Tongue (tissue), 2 donors: ENCODE results near the gene NTN1. TPM values are rescaled to one million over a fixed set of nuclear protein-coding genes. Genes with fewer than 3 reads are reported as not detected.
"Not testable (repeated sequence)": the region's sequence is repeated elsewhere in the genome, so short reads cannot be mapped to it uniquely, and the experiment has no call there.

Experiments
- DNase-seq: peaks from one replicate; pipeline ENCODE4 v3.0.0-alpha.2; 2015
- total RNA-seq: library from RNA; depleted of rRNA; stranded (reverse); fragments of >200 nt; gene quantifications from one replicate; pipeline ENCODE4 v1.2.3, GENCODE V29; 2014

Gene NTN1
- total RNA-seq, 1 donor from 2014 or later = 32.8 TPM

DNA sequence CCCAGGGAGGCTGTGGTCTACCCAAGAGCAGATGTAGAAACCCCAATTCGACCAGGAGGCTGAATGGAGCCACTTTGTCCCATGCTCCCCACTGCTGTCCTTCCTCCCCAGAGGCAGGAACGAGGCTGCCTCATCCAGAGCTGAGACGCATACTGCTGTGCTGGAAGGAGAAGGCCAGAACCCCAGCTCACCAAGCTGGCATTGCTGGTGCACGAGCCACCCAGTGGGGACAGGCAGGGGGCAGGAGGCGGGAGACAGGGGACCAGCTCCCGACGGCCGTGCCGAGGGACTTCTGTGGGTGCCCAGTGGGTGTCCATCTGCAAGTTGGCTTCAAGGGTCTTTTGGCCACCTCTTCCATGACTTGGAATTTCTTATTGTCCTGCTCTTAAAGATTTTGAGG, 66.6 kb downstream of the NTN1 start:
- DNase-seq = no peak

- no peak for DNase-seq
Observed at GRCh38 chr17:9090641-9091096, 69.4 kb downstream of the NTN1 start.

- DNase-seq = no peak
Observed at GRCh38 chr17:9094193-9094592, 72.9 kb downstream of the NTN1 start.

GRCh38 chr17:9095390-9095789, 74.1 kb downstream of the NTN1 start:
- DNase-seq = peak; percentile 25

DNA sequence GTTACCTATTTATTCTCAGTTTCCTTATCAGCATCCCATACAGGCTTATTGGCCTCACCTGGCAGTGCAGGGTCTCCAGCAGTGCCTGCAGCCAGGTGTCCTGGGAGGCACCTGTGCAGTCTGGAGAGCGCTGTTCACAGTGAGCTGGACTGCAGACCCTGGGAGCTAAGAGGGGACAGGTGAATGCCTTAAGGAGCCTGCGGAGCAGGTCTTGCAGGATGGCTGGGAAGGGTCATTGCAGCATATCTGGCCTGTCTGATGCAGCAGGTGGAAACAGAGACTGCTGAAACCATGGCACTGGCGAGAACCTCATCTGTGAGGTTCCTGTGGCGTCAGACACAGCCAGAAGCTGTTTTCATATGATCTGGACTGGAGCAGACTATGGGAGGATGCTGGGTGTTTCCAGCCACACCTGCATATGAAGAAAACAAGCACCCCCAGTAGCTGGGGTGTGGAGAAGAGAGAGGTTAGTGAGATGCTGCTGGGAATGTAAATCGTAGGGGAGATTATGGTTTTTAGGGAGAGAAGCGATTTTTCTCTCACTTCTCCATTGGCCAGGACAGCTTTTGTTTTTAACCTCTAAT, 77.0 kb downstream of the NTN1 start:
- no peak for DNase-seq

DNA sequence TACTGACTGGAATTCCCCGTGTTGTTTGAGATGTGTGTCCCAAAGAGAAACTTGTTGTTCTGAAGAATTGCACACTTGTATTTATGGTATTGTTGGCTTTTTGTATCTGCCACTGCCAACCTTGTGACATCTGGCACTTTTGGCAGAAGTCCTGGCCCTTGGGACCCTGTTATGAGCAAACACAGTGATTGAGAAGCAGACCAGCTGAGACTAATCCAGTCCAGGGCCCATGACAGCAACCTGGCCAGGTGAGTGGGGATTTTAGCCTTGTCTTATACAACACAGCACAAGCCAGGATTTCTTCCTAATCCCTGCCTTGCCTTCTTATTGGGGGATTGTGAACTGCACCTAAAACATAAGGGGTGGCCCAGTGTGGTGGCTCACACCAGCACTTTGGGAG, 80.0 kb downstream of the NTN1 start:
- DNase-seq = no peak

DNA sequence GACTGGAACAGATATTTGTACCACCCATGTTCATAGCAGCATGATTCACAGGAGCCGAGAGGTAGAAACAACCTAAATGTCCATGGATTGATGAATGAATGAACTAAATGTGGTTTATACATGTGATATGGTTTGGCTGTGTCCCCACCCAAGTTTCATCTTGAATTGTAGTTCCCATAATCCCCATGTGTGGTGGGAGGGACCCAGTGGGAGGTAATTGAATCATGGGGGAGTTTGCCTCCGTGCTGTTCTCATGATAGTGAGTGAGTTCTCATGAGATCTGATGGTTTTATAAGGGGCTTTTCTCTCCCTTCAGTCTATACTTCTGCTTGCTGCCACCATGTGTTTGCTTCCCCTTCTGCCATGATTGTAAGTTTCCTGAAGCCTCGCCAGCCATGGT, 81.9 kb downstream of the NTN1 start:
- not testable (repeated sequence) for DNase-seq

DNA sequence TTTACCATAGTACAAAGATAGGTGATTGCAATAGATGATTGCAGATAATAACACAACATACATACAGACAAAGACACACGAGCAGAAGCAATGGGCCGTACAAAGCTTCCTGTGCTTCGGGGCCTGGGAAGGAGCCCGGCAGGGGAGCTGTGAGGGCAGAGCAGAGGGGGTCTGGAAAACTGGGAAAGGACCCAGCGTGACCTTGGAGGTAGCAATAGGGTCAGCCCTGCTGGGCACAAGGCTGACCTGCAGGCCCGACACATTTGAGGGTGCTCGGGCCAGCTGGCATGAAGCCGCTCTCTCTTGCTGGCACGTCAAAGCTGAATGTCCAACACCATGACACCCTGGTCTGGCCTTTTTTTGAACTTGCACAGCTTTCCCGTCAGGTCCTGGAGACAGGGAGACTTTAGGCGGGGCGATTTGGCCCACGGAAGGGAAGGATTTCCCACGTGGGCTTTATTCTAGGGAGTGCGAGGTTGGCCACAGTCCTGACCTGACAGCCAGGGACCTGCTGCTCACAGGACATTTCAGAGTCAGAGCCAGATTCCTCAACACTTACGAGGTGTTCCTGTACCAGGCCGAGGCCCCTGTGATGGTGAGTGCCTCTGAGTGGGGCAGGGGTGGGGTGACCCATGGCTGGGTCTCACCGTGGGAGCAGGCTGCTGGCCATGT, 83.2 kb downstream of the NTN1 start:
- DNase-seq = no peak

GRCh38 chr17:9105068-9105868, 84.0 kb downstream of the NTN1 start:
- DNase-seq = no peak

DNA sequence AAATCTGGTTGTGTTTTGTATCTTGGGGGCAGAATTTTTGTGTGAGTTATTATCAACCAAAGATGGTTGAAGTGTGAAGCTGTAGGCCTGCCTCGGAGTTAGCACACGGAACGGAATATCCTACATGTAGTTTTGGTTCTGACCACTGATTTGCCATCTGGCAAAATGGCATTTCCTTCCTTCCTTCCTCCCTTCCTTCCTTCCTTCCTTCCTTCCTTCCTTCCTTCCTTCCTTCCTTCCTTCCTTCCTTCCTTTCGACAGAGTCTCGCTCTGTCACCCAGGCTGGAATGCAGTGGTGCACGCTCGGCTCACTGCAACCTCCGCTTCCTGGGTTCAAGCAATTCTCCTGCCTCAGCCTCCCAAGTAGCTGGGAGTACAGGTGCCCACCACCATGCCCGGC, 85.0 kb downstream of the NTN1 start:
- DNase-seq = not testable (repeated sequence)

- no peak for DNase-seq
Observed at GRCh38 chr17:9107527-9107926, 86.2 kb downstream of the NTN1 start.

- DNase-seq = no peak
Observed at GRCh38 chr17:9108146-9108545, 86.8 kb downstream of the NTN1 start.

- no peak for DNase-seq
Observed at GRCh38 chr17:9109933-9110332, 88.6 kb downstream of the NTN1 start.

DNA sequence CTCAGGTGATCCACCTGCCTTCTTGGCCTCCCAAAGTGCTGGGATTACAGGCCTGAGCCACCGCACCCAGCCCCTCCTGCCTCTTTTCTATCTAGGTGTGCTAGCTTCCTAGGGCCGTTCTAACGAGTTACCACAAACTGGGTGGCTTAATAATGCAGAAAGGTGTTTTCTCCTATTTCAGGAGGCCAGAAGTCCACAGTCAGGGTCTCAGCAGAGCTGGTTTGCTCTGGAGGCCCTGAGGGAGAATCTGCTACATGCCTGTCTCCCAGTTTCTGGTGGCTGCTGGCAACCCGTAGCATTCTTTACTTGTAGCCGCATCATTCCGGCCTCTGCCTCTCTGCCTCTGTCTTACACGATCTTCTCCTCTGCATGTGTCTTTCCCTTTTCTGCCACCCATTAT, 89.2 kb downstream of the NTN1 start:
- DNase-seq = no peak

GRCh38 chr17:9115214-9116191, 94.2 kb downstream of the NTN1 start:
- DNase-seq = peak; percentile 55

GRCh38 chr17:9116311-9116835, 95.1 kb downstream of the NTN1 start:
- no peak for DNase-seq

GRCh38 chr17:9116861-9117568, 95.7 kb downstream of the NTN1 start:
- DNase-seq = no peak

DNA sequence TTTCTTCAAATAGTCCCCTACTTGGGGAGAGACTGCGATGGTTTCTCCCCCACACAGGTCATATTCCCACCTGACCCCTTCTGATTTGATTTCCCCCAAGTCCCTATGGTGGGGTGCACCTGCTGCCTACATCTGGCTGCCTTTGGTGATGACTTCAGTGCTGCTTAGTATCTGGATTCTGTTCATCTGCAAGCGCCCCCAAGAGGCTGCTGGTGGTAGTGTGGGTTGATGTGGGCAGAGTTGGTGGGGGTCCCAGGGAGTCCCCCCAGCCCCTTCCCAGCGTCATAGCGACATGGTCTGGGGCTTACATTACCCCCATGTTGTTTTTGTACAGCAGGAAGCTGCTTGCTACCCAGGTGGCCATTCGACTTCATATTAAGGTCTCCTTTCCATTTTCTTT, 99.2 kb downstream of the NTN1 start:
- DNase-seq = no peak

GRCh38 chr17:9121186-9121820, 100.0 kb downstream of the NTN1 start:
- no peak for DNase-seq
